Neuronal stem cell (in vitro differentiated cells): ENCODE measurements around the gene TXNDC16.
A peak's percentile ranks its signal among the peaks of the same experiment; 100 is the strongest.

Experiments used
- DNase-seq: peaks from one replicate; pipeline ENCODE4 v3.0.0-alpha.2; 2013; ENCODE audit warnings: low spot score
- H2AFZ ChIP-seq: one replicate; pipeline ENCODE4 v1.6.1; 2013; ENCODE audit warnings: mild to moderate bottlenecking, low read length, inconsistent platforms
- H2AK5ac ChIP-seq: 2 replicates; pipeline ENCODE4 v1.6.1; 2013; ENCODE audit warnings: low read depth, mild to moderate bottlenecking, inconsistent platforms, low read length, moderate library complexity, mixed read lengths
- H2BK120ac ChIP-seq: 2 replicates; pipeline ENCODE4 v1.6.1; 2013; ENCODE audit warnings: low read depth, mild to moderate bottlenecking, inconsistent platforms, low read length, moderate library complexity, mixed read lengths
- H2BK12ac ChIP-seq: one replicate; pipeline ENCODE4 v1.6.1; 2013; ENCODE audit warnings: low read length, inconsistent platforms
- H2BK15ac ChIP-seq: 2 replicates; pipeline ENCODE4 v1.6.1; 2013; ENCODE audit warnings: mild to moderate bottlenecking, low read length, inconsistent platforms, mixed read lengths
- H2BK5ac ChIP-seq: one replicate; pipeline ENCODE4 v1.6.1; 2013; ENCODE audit warnings: inconsistent platforms, mild to moderate bottlenecking, low read length, moderate library complexity
- H3K14ac ChIP-seq: one replicate; pipeline ENCODE4 v1.6.1; 2013; ENCODE audit warnings: low read length, inconsistent platforms
- H3K18ac ChIP-seq: 2 replicates; pipeline ENCODE4 v1.6.1; 2013; ENCODE audit warnings: low read length, inconsistent platforms
- H3K23ac ChIP-seq: 2 replicates; pipeline ENCODE4 v1.6.1; 2013; ENCODE audit warnings: low read depth, mild to moderate bottlenecking, mixed read lengths, low read length, inconsistent platforms; ENCODE audit not compliant: poor library complexity
- H3K27ac ChIP-seq: replicated peaks from 3 replicates; pipeline ENCODE4 v1.5.1; 2013; ENCODE audit warnings: low read length, inconsistent platforms
- H3K27me3 ChIP-seq, 3 experiments: 2 replicates each; pipeline ENCODE4 v1.6.1; 2013; ENCODE audit warnings: low read length in 3 of 3, mild to moderate bottlenecking in 2 of 3, inconsistent platforms in 1 of 3, low read depth in 1 of 3, mixed read lengths in 1 of 3, moderate library complexity in 1 of 3; ENCODE audit not compliant: control insufficient read depth in 3 of 3, insufficient read depth in 3 of 3
- H3K36me3 ChIP-seq, 2 donors: replicated peaks in 1 of 2; 2 replicates each; pipeline ENCODE4 v1.6.1; 2013; ENCODE audit warnings: low read length in 2 of 2; ENCODE audit not compliant: control insufficient read depth in 2 of 2, insufficient read depth in 2 of 2
- H3K4ac ChIP-seq: 2 replicates; pipeline ENCODE4 v1.6.1; 2013; ENCODE audit warnings: inconsistent platforms, mild to moderate bottlenecking, low read length, moderate library complexity
- H3K4me1 ChIP-seq, 2 donors: 1 replicate in 1 of 2; 2 replicates in 1 of 2; pipeline ENCODE4 v1.6.1; 2013; ENCODE audit warnings: low read length in 2 of 2, low read depth in 1 of 2; ENCODE audit not compliant: control insufficient read depth in 2 of 2, insufficient read depth in 1 of 2
- H3K4me2 ChIP-seq: one replicate; pipeline ENCODE4 v1.6.1; 2013; ENCODE audit warnings: mild to moderate bottlenecking, low read length, inconsistent platforms; ENCODE audit not compliant: insufficient read depth, poor library complexity, severe bottlenecking
- H3K4me3 ChIP-seq, 2 donors: 2 replicates each; pipeline ENCODE4 v1.5.1; 2013; ENCODE audit warnings: low read length in 2 of 2, mild to moderate bottlenecking in 2 of 2, inconsistent platforms in 1 of 2, moderate library complexity in 1 of 2
- H3K79me1 ChIP-seq: one replicate; pipeline ENCODE4 v1.6.1; 2013; ENCODE audit warnings: low read depth, mild to moderate bottlenecking, inconsistent platforms, low read length, moderate library complexity
- H3K9ac ChIP-seq: one replicate; pipeline ENCODE4 v1.6.1; 2013; ENCODE audit warnings: mild to moderate bottlenecking, low read depth, low read length, inconsistent platforms; ENCODE audit not compliant: poor library complexity
- H3K9me3 ChIP-seq, 2 donors: replicated peaks in 1 of 2; 2 replicates each; pipeline versions ENCODE3 to v1.6.1; 2013; ENCODE audit warnings: low read length in 2 of 2, mild to moderate bottlenecking in 2 of 2, inconsistent platforms in 1 of 2, low read depth in 1 of 2, mixed read lengths in 1 of 2, moderate library complexity in 1 of 2; ENCODE audit not compliant: control insufficient read depth in 2 of 2, insufficient read depth in 1 of 2
- H4K8ac ChIP-seq: one replicate; pipeline ENCODE4 v1.6.1; 2013; ENCODE audit warnings: low read depth, mild to moderate bottlenecking, inconsistent platforms, low read length, moderate library complexity
- H4K91ac ChIP-seq: one replicate; pipeline ENCODE4 v1.6.1; 2013; ENCODE audit warnings: low read length, low read depth, mild to moderate bottlenecking, inconsistent platforms; ENCODE audit not compliant: poor library complexity
- WGBS, 2 donors: extraction: QIAGEN DNeasy Blood & Tissue Kit; methylation state at CpG; one replicate each; pipeline ENCODE4 v1.1.7; 2013; ENCODE audit warnings: missing lambda C conversion rate in 2 of 2, mixed read lengths in 1 of 2; ENCODE audit not compliant: insufficient read length in 2 of 2, insufficient replicate concordance in 1 of 2; ENCODE audit errors: extremely low coverage in 2 of 2; 5-methylcytosine and 5-hydroxymethylcytosine counted together

TXNDC16 gene

DNA sequence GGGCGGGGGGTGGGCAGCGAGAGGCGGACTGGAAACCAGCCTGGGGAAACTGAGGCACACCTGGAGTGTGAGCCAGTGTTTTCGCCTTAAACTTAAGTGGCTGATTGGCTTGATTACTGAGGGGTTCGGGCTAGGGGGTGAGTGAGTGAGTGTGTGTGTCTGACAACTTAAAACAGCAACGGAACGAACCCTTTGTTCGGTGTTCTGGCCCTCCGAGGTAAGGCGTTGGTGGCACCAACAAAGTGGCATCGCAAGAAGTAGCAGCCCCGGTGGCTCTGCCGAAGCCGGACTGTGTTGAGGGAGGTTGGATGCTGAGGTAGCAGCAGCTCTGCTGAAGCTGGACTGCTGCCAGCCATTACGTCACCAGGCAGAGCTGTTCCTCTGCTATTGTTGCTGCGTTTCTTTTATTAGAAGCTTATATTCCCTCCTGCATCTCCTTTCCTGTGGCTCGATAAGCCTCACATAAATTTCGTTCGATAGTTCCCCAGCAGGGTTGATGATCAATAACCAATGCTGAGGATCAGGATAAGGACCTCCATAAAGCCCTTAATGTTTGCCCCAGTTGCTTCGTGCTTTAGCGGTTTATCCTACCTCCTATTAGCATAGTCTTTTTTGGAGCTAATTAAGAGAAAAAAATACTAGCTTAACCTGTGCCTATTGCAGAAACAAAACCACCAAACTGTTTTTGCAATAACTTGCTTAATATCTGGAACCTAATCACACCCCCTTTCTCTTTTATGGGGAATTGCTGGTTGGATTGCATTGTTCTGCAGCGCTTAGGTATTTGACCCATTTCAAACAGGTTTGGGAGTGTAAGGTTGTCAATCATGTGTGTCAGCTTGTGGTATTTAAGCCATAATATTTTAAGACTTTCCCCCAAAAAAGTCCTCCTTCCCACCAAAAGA is 1.6 kb upstream of the TXNDC16 start:
- no peak overlapping the region for H4K91ac ChIP-seq
- H3K4me1 ChIP-seq = peaks cover 5 to 7% of the 10 kb centered on the region in 2 donors
- no peak overlapping the region for H3K27ac ChIP-seq

GRCh38 chr14:52553002-52553670 is 831 bp upstream of the TXNDC16 start:
- Histone ChIP-seq H3K4me3 (peak overlapping the region; percentile 64 to 100), H2BK15ac (peak overlapping the region; percentile 87), H3K4me1 (peaks cover 5 to 7% of the 10 kb centered on the region in 2 donors), H3K18ac (peak overlapping the region; percentile 98), H3K36me3 (no peaks in the 10 kb centered on the region), H3K23ac (peak overlapping the region; percentile 95), H3K9me3 (no peaks in the 10 kb centered on the region), H2AK5ac (peak overlapping the region; percentile 34), H3K27ac (peak overlapping the region; percentile 80), H4K91ac (no peak overlapping the region), H3K9ac (peak overlapping the region; percentile 95), H2BK120ac (peak overlapping the region; percentile 88), H3K27me3 (no peaks in the 10 kb centered on the region), H3K4me2 (peak overlapping the region; percentile 100), H3K79me1 (peaks cover 5% of the 10 kb centered on the region), H2BK12ac (peak overlapping the region; percentile 66), H3K4ac (peak overlapping the region; percentile 10), H3K14ac (peak overlapping the region; percentile 94), H2BK5ac (peak overlapping the region; percentile 96), H2AFZ (peak overlapping the region; percentile 97), H4K8ac (no peak overlapping the region)
- no peak for DNase-seq
- no CpG with 5 or more reads among the region's 69 CpGs for WGBS, 2 donors

More for the DNA sequence above, 1.6 kb upstream of the TXNDC16 start:
- Histone ChIP-seq H3K14ac (no peak overlapping the region), H3K4me2 (peak overlapping the region; percentile 100), H2BK120ac (peak overlapping the region; percentile 88), H3K36me3 (no peaks in the 10 kb centered on the region), H2AK5ac (no peak overlapping the region), H2BK15ac (peak overlapping the region; percentile 87), H3K4me3 (peak overlapping the region; percentile 64 to 100), H3K23ac (peak overlapping the region; percentile 95), H3K9me3 (no peaks in the 10 kb centered on the region), H3K27me3 (no peaks in the 10 kb centered on the region), H3K79me1 (peaks cover 5% of the 10 kb centered on the region), H2AFZ (peak overlapping the region; percentile 97), H3K4ac (peak overlapping the region; percentile 10), H3K18ac (peak overlapping the region; percentile 98), H3K9ac (peak overlapping the region; percentile 95), H2BK5ac (peak overlapping the region; percentile 96), H2BK12ac (no peak overlapping the region), H4K8ac (no peak overlapping the region)
- no CpG with 5 or more reads among the region's 22 CpGs for WGBS, 2 donors
- peak; percentile 46 for DNase-seq

DNA sequence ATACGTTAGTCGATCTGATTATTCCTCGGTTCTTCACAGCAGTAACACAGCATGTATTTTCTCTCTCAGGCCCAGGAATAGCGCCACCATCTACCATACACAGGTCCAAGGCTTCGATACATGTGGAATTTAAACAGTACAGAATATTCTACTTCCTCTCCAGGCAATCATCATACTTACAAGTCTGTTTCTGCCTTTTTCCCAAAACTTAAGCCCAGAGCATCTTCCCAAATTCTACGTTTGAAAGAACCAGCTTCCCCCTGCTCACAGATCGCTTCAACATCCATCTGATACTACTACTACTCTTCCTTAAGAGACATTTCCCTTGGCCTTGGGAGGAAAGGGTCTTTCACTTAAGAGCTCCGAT is 626 bp downstream of the TXNDC16 start:
- Histone ChIP-seq H2AFZ (peak overlapping the region; percentile 94), H3K23ac (peak overlapping the region; percentile 8), H3K4me2 (peak overlapping the region; percentile 86), H2BK5ac (no peak overlapping the region), H4K8ac (no peak overlapping the region), H3K9me3 (no peaks in the 10 kb centered on the region), H3K4ac (no peak overlapping the region), H3K27me3 (no peaks in the 10 kb centered on the region), H3K4me1 (peaks cover 5 to 7% of the 10 kb centered on the region in 2 donors), H3K18ac (peak overlapping the region; percentile 94), H3K36me3 (no peaks in the 10 kb centered on the region), H2BK120ac (no peak overlapping the region), H2AK5ac (no peak overlapping the region), H3K9ac (peak overlapping the region; percentile 95), H3K14ac (no peak overlapping the region), H3K4me3 (peak overlapping the region; percentile 64 to 90), H3K79me1 (peaks cover 5% of the 10 kb centered on the region), H2BK12ac (no peak overlapping the region), H4K91ac (no peak overlapping the region), H2BK15ac (no peak overlapping the region), H3K27ac (peak overlapping the region; percentile 75)
- no CpG with 5 or more reads among the region's 8 CpGs for WGBS, 2 donors
- DNase-seq = peak; percentile 17

DNA sequence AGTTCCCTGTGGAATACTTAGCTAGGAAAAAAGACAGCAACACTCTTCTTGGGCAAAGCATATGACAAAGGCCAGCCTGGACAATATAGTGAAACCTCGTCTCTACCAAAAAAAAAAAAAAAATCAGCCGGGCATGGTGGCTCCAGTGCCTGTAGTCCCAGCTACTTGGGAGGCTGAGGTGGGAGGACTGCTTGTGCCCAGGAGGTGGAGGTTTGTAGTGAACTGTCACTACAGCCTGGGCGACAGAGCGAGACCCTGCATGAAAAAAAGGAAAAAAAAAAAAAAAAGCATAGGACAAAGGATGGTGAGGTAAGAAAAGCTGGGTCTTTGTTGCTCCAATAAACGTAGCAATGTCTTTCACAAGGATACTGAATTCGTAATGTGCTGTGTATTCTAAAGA is 1.1 kb downstream of the TXNDC16 start:
- H2AFZ ChIP-seq = peak overlapping the region; percentile 94
- no peak overlapping the region for H2BK120ac ChIP-seq
- no peaks in the 10 kb centered on the region for H3K36me3 ChIP-seq
- H3K14ac ChIP-seq = no peak overlapping the region
- peak overlapping the region; percentile 86 for H3K4me2 ChIP-seq
- DNase-seq = no peak
- no peak overlapping the region for H3K27ac ChIP-seq
- no peak overlapping the region for H2BK5ac ChIP-seq
- no peak overlapping the region for H2BK15ac ChIP-seq
- H3K27me3 ChIP-seq = no peaks in the 10 kb centered on the region
- H3K4me1 ChIP-seq = peaks cover 5 to 7% of the 10 kb centered on the region in 2 donors
- no peaks in the 10 kb centered on the region for H3K9me3 ChIP-seq
- no peak overlapping the region for H3K9ac ChIP-seq
- H4K91ac ChIP-seq = no peak overlapping the region
- H3K4ac ChIP-seq = no peak overlapping the region
- H2BK12ac ChIP-seq = no peak overlapping the region
- peak overlapping the region in 1 of 2 donors; percentile 64 for H3K4me3 ChIP-seq
- H4K8ac ChIP-seq = no peak overlapping the region
- WGBS, 2 donors = no CpG with 5 or more reads among the region's 6 CpGs
- H2AK5ac ChIP-seq = no peak overlapping the region
- no peak overlapping the region for H3K23ac ChIP-seq
- no peak overlapping the region for H3K18ac ChIP-seq
- H3K79me1 ChIP-seq = peaks cover 5% of the 10 kb centered on the region
